HG02798 (cell line): ENCODE data around the gene OR5I1.
"Not testable (repeated sequence)": the region's sequence is repeated elsewhere in the genome, so short reads cannot be mapped to it uniquely, and the experiment has no call there.

Experiments
- ATAC-seq: cut with Tn5 transposase; IDR thresholded peaks from one replicate; pipeline ENCODE4 v1.9.1; 2021; ENCODE audit warnings: mild to moderate bottlenecking; ENCODE audit not compliant: unreplicated experiment, poor library complexity

The OR5I1 gene

DNA sequence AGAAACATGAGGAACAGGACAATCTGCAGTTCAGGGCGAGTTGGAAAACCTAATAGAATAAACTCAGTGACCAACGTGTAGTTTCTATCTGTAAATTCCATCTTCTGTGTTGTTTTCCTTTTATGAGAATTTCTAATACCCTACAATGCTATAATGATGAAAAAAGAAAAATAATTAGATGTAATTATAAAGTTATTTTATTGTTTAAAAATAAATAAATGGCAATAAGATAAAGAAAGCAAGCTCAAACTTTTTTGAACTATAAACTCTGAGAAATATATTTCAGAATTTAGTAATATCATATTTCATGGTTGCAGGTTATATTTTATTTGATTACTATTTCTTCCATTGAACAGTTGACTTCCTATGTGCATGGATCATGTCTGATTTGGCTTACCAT is at the start of gene OR5I1:
Gene OR5I1, minus strand, starts transcription at position 101 of the 400 bp plus-strand sequence. Its CDS starts 0 bp downstream, at position 101.
- no peak for ATAC-seq

GRCh38 chr11:55970935-55971334 is 34.7 kb upstream of the OR5I1 start:
- ATAC-seq = no peak

DNA sequence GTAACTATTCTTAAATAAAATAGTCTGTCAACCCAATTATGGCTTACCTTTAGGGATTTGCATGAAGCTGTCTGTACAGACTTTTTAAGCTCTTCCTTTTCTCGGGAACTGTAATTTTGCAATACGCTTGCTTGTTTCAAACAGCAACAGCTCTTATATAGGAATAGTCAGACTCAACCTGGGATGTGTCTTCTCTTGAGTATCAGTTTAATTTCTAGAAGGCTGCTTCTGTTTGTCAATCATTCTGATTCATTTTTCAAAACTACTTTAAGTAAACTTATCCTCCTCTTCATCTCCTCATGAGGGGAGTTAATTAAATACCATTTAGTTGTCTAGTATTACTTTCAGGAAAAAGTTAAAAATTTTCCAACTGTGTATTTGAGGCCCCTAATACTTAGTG is 33.6 kb upstream of the OR5I1 start, which contains the start of gene OR10AG1:
Gene OR10AG1, minus strand, starts transcription at position 101 of the 400 bp plus-strand sequence. Its CDS starts 38 bp downstream, at position 63.
- no peak for ATAC-seq

- ATAC-seq = no peak
Measured at GRCh38 chr11:55967914-55968313, 31.7 kb upstream of the OR5I1 start.

DNA sequence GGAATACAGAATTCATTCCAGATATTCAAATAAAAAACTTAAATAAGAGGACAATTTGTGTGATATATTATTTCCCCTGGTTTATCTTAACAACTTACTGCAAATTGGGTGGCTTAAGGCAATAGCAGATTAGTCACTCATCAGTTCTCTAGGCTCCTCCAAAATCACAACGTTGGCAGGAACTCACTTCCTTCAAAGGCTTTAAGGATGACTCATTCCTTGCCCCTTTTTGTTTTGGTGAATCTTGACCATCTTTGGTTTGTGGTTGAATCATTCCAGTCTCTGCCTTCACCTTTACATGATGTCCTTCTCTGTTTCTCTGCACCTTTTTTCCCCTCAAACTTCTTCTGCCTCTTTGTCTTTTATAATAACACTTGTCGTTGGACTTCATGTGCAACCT is 30.2 kb upstream of the OR5I1 start:
- no peak for ATAC-seq

- no peak for ATAC-seq
Measured at GRCh38 chr11:55956521-55956920, 20.3 kb upstream of the OR5I1 start.

GRCh38 chr11:55949330-55949729 is 13.1 kb upstream of the OR5I1 start:
- ATAC-seq = no peak

- peak; percentile 59 for ATAC-seq
Measured at GRCh38 chr11:55942785-55943392, 6.7 kb upstream of the OR5I1 start.

- ATAC-seq = no peak
Measured at GRCh38 chr11:55920537-55920936, 15.7 kb downstream of the OR5I1 start.

DNA sequence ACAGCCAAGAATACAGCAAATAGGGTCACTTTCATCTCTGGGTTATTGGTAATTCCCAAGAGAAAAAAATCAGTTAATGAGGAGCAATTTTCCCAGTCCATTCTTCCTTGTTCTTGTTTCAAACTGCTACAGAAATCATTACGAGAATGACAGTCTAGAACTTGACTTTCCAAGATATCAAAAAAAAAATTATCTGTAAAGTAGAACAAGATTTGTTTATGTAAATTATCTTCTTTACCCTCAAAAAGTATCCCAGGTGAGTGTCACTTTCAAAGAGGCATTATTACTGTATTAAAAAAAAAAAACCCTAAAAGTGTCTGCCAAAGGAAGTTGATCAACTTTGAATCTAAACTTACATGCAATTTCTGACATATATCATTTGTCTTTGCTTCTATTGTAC is 21.7 kb downstream of the OR5I1 start, which contains the start of gene OR5W2:
Gene OR5W2, minus strand, starts transcription at position 101 of the 400 bp plus-strand sequence. Its CDS starts 0 bp downstream, at position 101.
- ATAC-seq = no peak

GRCh38 chr11:55902308-55902707 is 33.9 kb downstream of the OR5I1 start:
- no peak for ATAC-seq

GRCh38 chr11:55895216-55895615 is 41.0 kb downstream of the OR5I1 start:
- ATAC-seq = no peak

DNA sequence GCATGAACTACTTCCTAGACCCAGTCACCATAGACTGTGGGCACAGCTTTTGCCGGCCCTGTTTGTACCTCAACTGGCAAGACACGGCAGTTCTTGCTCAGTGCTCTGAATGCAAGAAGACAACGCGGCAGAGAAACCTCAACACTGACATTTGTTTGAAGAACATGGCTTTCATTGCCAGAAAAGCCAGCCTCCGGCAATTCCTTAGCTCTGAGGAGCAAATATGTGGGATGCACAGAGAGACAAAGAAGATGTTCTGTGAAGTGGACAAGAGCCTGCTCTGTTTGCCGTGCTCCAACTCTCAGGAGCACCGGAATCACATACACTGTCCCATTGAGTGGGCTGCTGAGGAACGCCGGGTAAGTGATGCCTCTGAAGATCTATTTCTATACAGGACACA is 50.7 kb downstream of the OR5I1 start:
- ATAC-seq = not testable (repeated sequence)
